ENCODE data around the gene CTXN1.

- no peak for TF ChIP-seq CTCF (IDR thresholded peaks at IDR 0.05; ENCODE audit: insufficient read depth, low read depth, low read length)
- no peak for TF ChIP-seq EZH2 (IDR thresholded peaks at IDR 0.05; ENCODE audit: insufficient read depth, low read length)
These were observed 38.4 kb downstream of the CTXN1 start for GRCh38 chr19:7887408-7888144.
